ENCODE measurements around the gene CWH43. TPM values are rescaled to one million over a fixed set of nuclear protein-coding genes. Genes with fewer than 3 reads are reported as not detected.

CWH43 gene
- polyA plus RNA-seq, 1 of the 3 experiments (the other 2 are of a cell fraction): not detected

DNA sequence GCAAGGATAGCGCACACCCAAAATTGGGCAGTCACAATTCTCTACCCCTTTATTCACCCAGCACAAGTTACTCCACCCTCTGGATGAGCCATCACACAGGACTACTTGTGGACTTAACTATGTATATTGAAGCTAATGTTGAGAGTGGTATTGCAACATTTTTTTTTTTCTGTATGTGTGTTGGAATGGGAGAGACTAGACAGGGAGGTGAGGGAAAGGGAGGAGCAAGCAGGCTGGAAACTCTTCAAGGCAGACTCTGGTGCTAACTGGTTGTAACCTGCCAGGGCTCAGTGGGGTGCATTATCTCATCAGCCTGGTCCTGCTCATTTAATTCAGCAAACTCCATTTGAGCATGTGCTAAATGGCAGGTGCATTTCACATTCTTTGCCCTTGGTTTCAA lies 18.4 kb upstream of the CWH43 start:
- H3K27ac ChIP-seq (ENCODE audit: low read depth in 2 of 2, low read length in 1 of 2): no peak overlapping the region
- no peak overlapping the region for H3K9ac ChIP-seq
- H3K4me2 ChIP-seq: no peak overlapping the region
- no peak for TF ChIP-seq GATA2 (CRISPR knock-in tag; IDR thresholded peaks at IDR 0.05)
- TF ChIP-seq NFIC (IDR thresholded peaks at IDR 0.05; ENCODE audit: borderline replicate concordance): no peak
- no peak for TF ChIP-seq YY1 (IDR thresholded peaks at IDR 0.05; ENCODE audit: low read depth)
- H3F3A ChIP-seq (replicated peaks; ENCODE audit: insufficient read depth): no peaks in the 10 kb centered on the region
- H3K79me2 ChIP-seq (ENCODE audit: insufficient read depth): no peaks in the 10 kb centered on the region
- no peak overlapping the region for H3K4me3 ChIP-seq (ENCODE audit: low read depth in 2 of 2, low read length in 1 of 2)
- no peaks in the 10 kb centered on the region for H3K36me3 ChIP-seq (replicated peaks in 1 of 2; ENCODE audit: control insufficient read depth in 1 of 2, insufficient read depth in 2 of 2, low read length in 1 of 2)
- H4K20me1 ChIP-seq (ENCODE audit: insufficient read depth): no peaks in the 10 kb centered on the region
- no peaks in the 10 kb centered on the region for H3K27me3 ChIP-seq (ENCODE audit: insufficient read depth)
- ChIA-PET POLR2A (no interaction called here), CTCF (no interaction called here)
- no peaks in the 10 kb centered on the region for H3K9me2 ChIP-seq
- no peak overlapping the region for H2AFZ ChIP-seq (ENCODE audit: low read depth)
- no peak for DNase-seq
- no peaks in the 10 kb centered on the region; a peak in 1 of 4 replicates for H3K4me1 ChIP-seq (ENCODE audit: control insufficient read depth in 1 of 2, insufficient read depth in 2 of 2, low read depth in 1 of 2, low read length in 1 of 2)
- H3K9me3 ChIP-seq: no peaks in the 10 kb centered on the region
- WGBS (ENCODE audit: low lambda C conversion rate): 100% methylated on average over 1 of the region's 1 CpG

DNA sequence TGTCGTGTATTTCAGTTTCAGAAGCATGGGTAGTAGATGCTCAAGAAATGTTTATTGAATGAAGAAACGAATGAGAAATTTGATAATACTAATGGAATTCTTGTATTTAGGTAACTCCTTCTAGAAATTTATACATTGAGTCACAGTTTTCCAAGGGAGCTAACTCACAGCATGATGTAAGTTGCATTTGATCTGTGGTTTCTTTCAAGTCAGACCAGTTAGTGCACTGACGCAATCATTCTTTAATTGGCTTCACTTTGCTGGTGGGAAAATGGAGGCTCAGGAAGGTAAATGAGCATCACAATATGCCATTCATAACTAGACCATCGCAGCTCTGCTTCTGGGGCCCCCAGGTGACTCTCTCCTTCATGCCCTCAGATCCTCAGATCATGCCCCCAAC lies 17.3 kb upstream of the CWH43 start:
- Histone ChIP-seq H3K36me3 (replicated peaks in 1 of 2; ENCODE audit: control insufficient read depth in 1 of 2, insufficient read depth in 2 of 2, low read length in 1 of 2) (no peaks in the 10 kb centered on the region), H2AFZ (ENCODE audit: low read depth) (no peak overlapping the region), H3K4me1 (ENCODE audit: control insufficient read depth in 1 of 2, insufficient read depth in 2 of 2, low read depth in 1 of 2, low read length in 1 of 2) (no peaks in the 10 kb centered on the region; a peak in 1 of 4 replicates), H3K9me2 (no peaks in the 10 kb centered on the region), H3K79me2 (ENCODE audit: insufficient read depth) (no peaks in the 10 kb centered on the region), H3K9ac (no peak overlapping the region), H3K4me2 (no peak overlapping the region), H3K27me3 (ENCODE audit: insufficient read depth) (no peaks in the 10 kb centered on the region), H3K4me3 (ENCODE audit: low read depth in 2 of 2, low read length in 1 of 2) (no peak overlapping the region), H3K9me3 (no peaks in the 10 kb centered on the region), H4K20me1 (ENCODE audit: insufficient read depth) (no peaks in the 10 kb centered on the region), H3K27ac (ENCODE audit: low read depth in 2 of 2, low read length in 1 of 2) (no peak overlapping the region), H3F3A (replicated peaks; ENCODE audit: insufficient read depth) (no peaks in the 10 kb centered on the region)
- ChIA-PET POLR2A (no interaction called here), CTCF (no interaction called here)
- TF ChIP-seq TCF12 (IDR thresholded peaks at IDR 0.05) (no peak), SIN3A (IDR thresholded peaks at IDR 0.05; ENCODE audit: borderline replicate concordance, low read depth, low read length) (no peak), FOXM1 (IDR thresholded peaks at IDR 0.05; ENCODE audit: low read depth) (no peak), MXI1 (IDR thresholded peaks at IDR 0.05; ENCODE audit: low read depth, low read length) (no peak), NRF1 (IDR thresholded peaks at IDR 0.05; ENCODE audit: low read depth, low read length) (no peak)
- DNase-seq: no peak
- 56% methylated on average over 4 of the region's 4 CpGs for WGBS (ENCODE audit: low lambda C conversion rate)

DNA sequence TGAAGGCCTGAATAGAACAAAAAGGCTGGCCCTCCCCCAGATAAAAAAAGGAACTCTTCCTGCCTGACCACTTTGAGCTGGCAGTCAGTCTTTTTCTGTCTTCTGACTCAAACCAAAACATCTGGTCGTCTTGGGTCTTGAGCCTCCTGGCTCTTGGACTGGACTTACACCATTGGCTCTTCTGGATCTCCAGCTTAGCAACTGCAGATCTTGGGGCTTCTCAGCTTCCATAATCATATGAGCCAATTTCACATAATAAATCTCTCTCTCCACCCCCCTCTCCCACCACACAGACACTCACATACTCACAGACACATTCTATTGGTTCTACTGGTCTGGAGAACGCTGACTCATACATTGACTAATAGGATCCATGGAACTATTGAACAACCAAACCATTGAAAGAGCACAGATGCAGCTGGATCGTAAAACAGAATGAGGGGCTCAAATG lies 15.6 kb upstream of the CWH43 start:
- H3K79me2 ChIP-seq (ENCODE audit: insufficient read depth): no peaks in the 10 kb centered on the region
- no peaks in the 10 kb centered on the region for H3K9me2 ChIP-seq
- no peak overlapping the region for H3K27ac ChIP-seq (ENCODE audit: low read depth in 2 of 2, low read length in 1 of 2)
- H3K27me3 ChIP-seq (ENCODE audit: insufficient read depth): peaks cover 3% of the 10 kb centered on the region; the same call in 1 of the 2 replicates
- no peaks in the 10 kb centered on the region for H4K20me1 ChIP-seq (ENCODE audit: insufficient read depth)
- H3K9me3 ChIP-seq: no peaks in the 10 kb centered on the region
- no peaks in the 10 kb centered on the region for H3F3A ChIP-seq (replicated peaks; ENCODE audit: insufficient read depth)
- H3K4me2 ChIP-seq: peak overlapping the region; percentile 37; the same call in 1 of the 2 replicates
- TF ChIP-seq SMC3 (IDR thresholded peaks at IDR 0.05; ENCODE audit: low read depth, low read length) (no peak), GATA2 (CRISPR knock-in tag; IDR thresholded peaks at IDR 0.05) (no peak), FOSL2 (IDR thresholded peaks at IDR 0.05; ENCODE audit: borderline replicate concordance, low read depth) (peak; percentile 32; the same call in 1 of the 2 replicates), JUND (IDR thresholded peaks at IDR 0.05) (0 out of 2 replicates have a peak, but pooled peaks have one; percentile 16)
- TF ChIP-seq, protein P1, sequence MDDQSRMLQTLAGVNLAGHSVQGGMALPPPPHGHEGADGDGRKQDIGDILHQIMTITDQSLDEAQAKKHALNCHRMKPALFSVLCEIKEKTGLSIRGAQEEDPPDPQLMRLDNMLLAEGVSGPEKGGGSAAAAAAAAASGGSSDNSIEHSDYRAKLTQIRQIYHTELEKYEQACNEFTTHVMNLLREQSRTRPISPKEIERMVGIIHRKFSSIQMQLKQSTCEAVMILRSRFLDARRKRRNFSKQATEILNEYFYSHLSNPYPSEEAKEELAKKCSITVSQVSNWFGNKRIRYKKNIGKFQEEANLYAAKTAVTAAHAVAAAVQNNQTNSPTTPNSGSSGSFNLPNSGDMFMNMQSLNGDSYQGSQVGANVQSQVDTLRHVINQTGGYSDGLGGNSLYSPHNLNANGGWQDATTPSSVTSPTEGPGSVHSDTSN (IDR thresholded peaks at IDR 0.05): peak; percentile 58
- DNase-seq: no peak
- H3K36me3 ChIP-seq (replicated peaks in 1 of 2; ENCODE audit: control insufficient read depth in 1 of 2, insufficient read depth in 2 of 2, low read length in 1 of 2): no peaks in the 10 kb centered on the region
- ChIA-PET CTCF (no interaction called here), POLR2A (no interaction called here)
- no peak overlapping the region for H3K4me3 ChIP-seq (ENCODE audit: low read depth in 2 of 2, low read length in 1 of 2)
- peak overlapping the region; percentile 13; the same call in 1 of the 2 replicates for H2AFZ ChIP-seq (ENCODE audit: low read depth)
- 18% methylated on average over 3 of the region's 3 CpGs for WGBS (ENCODE audit: low lambda C conversion rate)
- no peaks in the 10 kb centered on the region; a peak in 1 of 4 replicates for H3K4me1 ChIP-seq (ENCODE audit: control insufficient read depth in 1 of 2, insufficient read depth in 2 of 2, low read depth in 1 of 2, low read length in 1 of 2)
- no peak overlapping the region for H3K9ac ChIP-seq
